ENCODE results near the gene PIGS.

PIGS gene

DNA sequence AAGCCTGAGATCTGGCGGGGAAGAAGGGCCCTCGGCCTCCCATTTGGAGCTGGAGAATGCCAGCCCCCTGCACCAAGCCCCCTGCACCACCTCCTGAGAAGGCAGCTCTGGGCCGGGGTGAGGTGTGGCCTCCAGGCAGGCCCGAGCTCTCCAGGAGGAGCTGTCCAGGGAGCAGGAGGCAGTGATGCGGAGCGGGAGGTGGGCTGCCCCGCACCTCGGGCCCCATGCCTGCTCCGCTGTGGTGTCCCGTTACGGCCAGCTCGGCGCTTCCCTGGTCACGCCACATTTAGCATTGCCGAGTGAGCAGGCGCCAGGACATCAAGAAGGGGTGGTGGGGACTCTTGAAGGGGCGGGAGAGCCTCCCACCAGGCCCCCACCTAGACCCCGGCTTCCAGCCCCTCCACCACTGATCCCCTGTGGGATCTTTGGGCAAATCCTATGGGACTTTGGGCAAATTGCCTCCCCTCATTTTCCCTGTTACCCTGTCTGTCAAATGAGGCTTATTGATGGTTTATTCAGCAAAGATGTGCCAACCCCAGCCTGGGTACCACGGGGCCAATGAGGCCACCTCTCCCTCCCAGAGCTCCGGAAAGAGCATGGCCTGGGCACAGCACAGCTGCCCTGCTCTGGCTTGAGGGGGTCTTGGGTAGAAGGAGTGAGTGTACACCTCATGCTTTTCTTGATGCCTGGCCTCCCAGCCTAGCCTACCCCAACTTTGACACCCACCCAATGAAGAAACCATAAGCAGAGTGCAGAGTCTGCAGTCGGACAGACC, 49.8 kb downstream of the PIGS start:
- no peak overlapping the region for H3K27ac ChIP-seq (ENCODE audit: insufficient read depth in 1 of 2, low read depth in 1 of 2, low read length in 2 of 2, poor library complexity in 1 of 2, severe bottlenecking in 2 of 2)
- WGBS (ENCODE audit: insufficient coverage): 96% methylated on average over 19 of the region's 21 CpGs
- H3K4me3 ChIP-seq (ENCODE audit: control insufficient read depth in 1 of 7, extremely low read depth in 1 of 7, insufficient read depth in 4 of 7, low read depth in 2 of 7, low read length in 6 of 7): no peak overlapping the region
- ChIA-PET CTCF (interaction anchor here (0.7 to 3.5 kb wide), 5 partner anchors 18 to 92 kb away, joined by 3 to 19 read pairs (median 3); no protein-coding TSS in a partner anchor), POLR2A (no interaction called here)
- H3K9me3 ChIP-seq (ENCODE audit: control extremely low read depth in 1 of 5, control insufficient read depth in 4 of 5, insufficient read depth in 2 of 5, low read depth in 1 of 5, low read length in 4 of 5): no peaks in the 10 kb centered on the region
- H3K27me3 ChIP-seq (replicated peaks in 2 of 5; ENCODE audit: control insufficient read depth in 4 of 5, insufficient read depth in 5 of 5, low read length in 4 of 5): no peaks in the 10 kb centered on the region
- H3K36me3 ChIP-seq (ENCODE audit: control insufficient read depth in 4 of 4, insufficient read depth in 4 of 4, low read length in 3 of 4): no peaks in the 10 kb centered on the region
- DNase-seq: no peak
- peaks cover 0 to 26% (median 22%) of the 10 kb centered on the region in 4 experiments for H3K4me1 ChIP-seq (ENCODE audit: control extremely low read depth in 1 of 4, control insufficient read depth in 4 of 4, insufficient read depth in 4 of 4, low read length in 3 of 4)

DNA sequence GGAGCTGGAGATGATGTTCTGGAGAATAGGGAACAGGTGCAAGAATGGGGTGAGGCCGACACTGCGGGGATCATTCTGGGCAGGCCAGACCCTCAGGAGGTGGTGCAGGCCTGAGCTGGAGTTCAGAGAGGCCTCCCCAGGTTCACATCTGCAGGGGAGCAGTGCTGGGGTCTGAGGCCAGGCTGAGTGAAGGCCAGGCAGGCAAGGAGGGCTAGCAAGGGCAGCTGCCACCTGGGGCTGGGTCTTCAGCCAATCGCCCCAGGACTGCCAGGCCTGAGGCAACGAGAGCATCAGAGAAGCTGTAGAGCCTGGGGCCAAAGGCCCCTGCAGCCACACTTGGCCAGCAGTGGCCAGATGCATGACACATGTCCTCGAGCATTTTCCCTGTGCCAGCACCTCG, 50.6 kb downstream of the PIGS start:
- peaks cover 0 to 26% (median 22%) of the 10 kb centered on the region in 4 experiments for H3K4me1 ChIP-seq (ENCODE audit: control extremely low read depth in 1 of 4, control insufficient read depth in 4 of 4, insufficient read depth in 4 of 4, low read length in 3 of 4)
- no peak for DNase-seq
- no peaks in the 10 kb centered on the region for H3K36me3 ChIP-seq (ENCODE audit: control insufficient read depth in 4 of 4, insufficient read depth in 4 of 4, low read length in 3 of 4)
- no peaks in the 10 kb centered on the region for H3K27me3 ChIP-seq (replicated peaks in 2 of 5; ENCODE audit: control insufficient read depth in 4 of 5, insufficient read depth in 5 of 5, low read length in 4 of 5)
- 84% methylated on average over 6 of the region's 6 CpGs for WGBS (ENCODE audit: insufficient coverage)
- no peak overlapping the region for H3K27ac ChIP-seq (ENCODE audit: insufficient read depth in 1 of 2, low read depth in 1 of 2, low read length in 2 of 2, poor library complexity in 1 of 2, severe bottlenecking in 2 of 2)
- no peak overlapping the region for H3K4me3 ChIP-seq (ENCODE audit: control insufficient read depth in 1 of 7, extremely low read depth in 1 of 7, insufficient read depth in 4 of 7, low read depth in 2 of 7, low read length in 6 of 7)
- no peaks in the 10 kb centered on the region for H3K9me3 ChIP-seq (ENCODE audit: control extremely low read depth in 1 of 5, control insufficient read depth in 4 of 5, insufficient read depth in 2 of 5, low read depth in 1 of 5, low read length in 4 of 5)
- CTCF ChIA-PET: interaction anchor here (0.7 to 3.5 kb wide), 6 partner anchors 20 to 93 kb away, joined by 3 to 19 read pairs (median 3); partner anchors contain the start of gene PIGS
- POLR2A ChIA-PET: no interaction called here

DNA sequence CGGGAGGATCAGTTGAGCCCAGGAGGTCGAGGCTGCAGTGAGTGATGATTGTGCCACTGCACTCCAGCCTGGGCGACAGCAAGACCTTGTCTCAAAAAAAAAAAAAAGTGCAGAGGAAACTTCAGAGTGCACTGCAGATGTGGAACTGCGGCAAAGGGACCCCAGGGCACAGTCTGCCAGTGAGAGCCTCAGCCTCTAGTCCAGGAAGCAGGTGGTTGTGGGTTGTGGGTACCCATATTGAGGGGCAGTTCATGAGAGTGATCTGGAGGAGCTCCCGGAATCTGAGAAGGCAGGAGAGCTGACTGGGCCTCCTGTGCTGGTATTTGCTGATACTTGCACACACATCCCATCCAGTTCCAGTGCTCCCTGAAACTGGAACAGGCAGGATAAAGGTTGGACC, 52.1 kb downstream of the PIGS start:
- 0% methylated on average over 4 of the region's 5 CpGs for WGBS (ENCODE audit: insufficient coverage)
- Histone ChIP-seq H3K36me3 (ENCODE audit: control insufficient read depth in 4 of 4, insufficient read depth in 4 of 4, low read length in 3 of 4) (no peaks in the 10 kb centered on the region), H3K27me3 (replicated peaks in 2 of 5; ENCODE audit: control insufficient read depth in 4 of 5, insufficient read depth in 5 of 5, low read length in 4 of 5) (no peaks in the 10 kb centered on the region), H3K4me1 (ENCODE audit: control extremely low read depth in 1 of 4, control insufficient read depth in 4 of 4, insufficient read depth in 4 of 4, low read length in 3 of 4) (peaks cover 0 to 26% (median 22%) of the 10 kb centered on the region in 4 experiments), H3K9me3 (ENCODE audit: control extremely low read depth in 1 of 5, control insufficient read depth in 4 of 5, insufficient read depth in 2 of 5, low read depth in 1 of 5, low read length in 4 of 5) (no peaks in the 10 kb centered on the region), H3K27ac (ENCODE audit: insufficient read depth in 1 of 2, low read depth in 1 of 2, low read length in 2 of 2, poor library complexity in 1 of 2, severe bottlenecking in 2 of 2) (no peak overlapping the region), H3K4me3 (ENCODE audit: control insufficient read depth in 1 of 7, extremely low read depth in 1 of 7, insufficient read depth in 4 of 7, low read depth in 2 of 7, low read length in 6 of 7) (no peak overlapping the region)
- ChIA-PET POLR2A (interaction anchor here (0.6 to 1.6 kb wide), 2 partner anchors 16 to 266 kb away, joined by 4 to 7 read pairs; no protein-coding TSS in a partner anchor), CTCF (interaction anchor here (0.6 to 3.5 kb wide), 8 partner anchors 10 to 25 kb away, joined by 3 to 19 read pairs (median 4); no protein-coding TSS in a partner anchor)
- DNase-seq: peak; percentile 92 to 99 (median 99)

DNA sequence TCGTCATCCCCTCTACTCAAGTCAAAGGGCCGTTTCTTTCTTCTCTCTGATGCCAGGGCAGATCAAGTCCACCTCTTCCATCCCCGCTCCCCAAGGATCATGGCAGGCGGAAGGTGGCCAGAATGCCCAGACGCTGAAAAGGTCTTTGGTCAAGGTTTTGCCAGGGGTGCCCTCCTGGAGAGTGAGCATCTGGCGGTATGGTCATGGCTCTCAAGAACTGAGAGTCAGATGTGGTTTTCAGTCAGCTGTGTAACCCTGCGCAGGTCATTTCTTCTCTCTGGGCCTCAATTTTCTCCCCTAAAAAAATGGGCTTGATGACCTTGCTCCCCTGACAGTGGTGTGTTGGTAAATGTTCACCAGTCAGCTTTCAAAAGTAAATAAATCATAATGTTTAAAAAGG, 52.7 kb downstream of the PIGS start:
- 50% methylated on average over 4 of the region's 7 CpGs for WGBS (ENCODE audit: insufficient coverage)
- CTCF ChIA-PET: interaction anchor here (0.9 to 3.5 kb wide), 3 partner anchors 9 to 22 kb away, joined by 3 to 19 read pairs (median 10); no protein-coding TSS in a partner anchor

DNA sequence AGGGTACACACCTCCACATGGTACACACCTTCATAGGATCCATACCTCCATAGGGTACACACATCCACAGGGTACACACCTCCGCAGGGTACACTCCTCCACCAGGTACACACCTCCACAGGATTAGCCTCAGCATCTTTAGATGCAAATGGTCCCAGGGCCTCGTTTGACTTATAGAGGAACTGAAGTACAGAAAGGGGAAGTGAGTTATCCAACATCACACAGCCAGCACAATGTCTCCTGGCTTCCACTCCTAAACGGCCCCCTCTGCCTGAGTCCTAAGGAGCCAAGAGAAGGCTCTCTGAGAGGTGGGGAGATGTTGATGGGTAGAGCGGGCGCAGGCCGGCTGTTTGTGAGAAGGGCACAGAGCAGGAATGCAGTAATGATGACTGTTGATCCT, 53.2 kb downstream of the PIGS start:
- H3K4me1 ChIP-seq (ENCODE audit: control extremely low read depth in 1 of 4, control insufficient read depth in 4 of 4, insufficient read depth in 4 of 4, low read length in 3 of 4): peaks cover 0 to 26% (median 22%) of the 10 kb centered on the region in 4 experiments
- no peak overlapping the region for H3K27ac ChIP-seq (ENCODE audit: insufficient read depth in 1 of 2, low read depth in 1 of 2, low read length in 2 of 2, poor library complexity in 1 of 2, severe bottlenecking in 2 of 2)
- no peaks in the 10 kb centered on the region for H3K27me3 ChIP-seq (replicated peaks in 2 of 5; ENCODE audit: control insufficient read depth in 4 of 5, insufficient read depth in 5 of 5, low read length in 4 of 5)
- no peaks in the 10 kb centered on the region for H3K36me3 ChIP-seq (ENCODE audit: control insufficient read depth in 4 of 4, insufficient read depth in 4 of 4, low read length in 3 of 4)
- DNase-seq: peak; percentile 29 to 88 (median 83)
- no peak overlapping the region for H3K4me3 ChIP-seq (ENCODE audit: control insufficient read depth in 1 of 7, extremely low read depth in 1 of 7, insufficient read depth in 4 of 7, low read depth in 2 of 7, low read length in 6 of 7)
- WGBS (ENCODE audit: insufficient coverage): 100% methylated on average over 1 of the region's 6 CpGs
- H3K9me3 ChIP-seq (ENCODE audit: control extremely low read depth in 1 of 5, control insufficient read depth in 4 of 5, insufficient read depth in 2 of 5, low read depth in 1 of 5, low read length in 4 of 5): no peaks in the 10 kb centered on the region
- ChIA-PET CTCF (interaction anchor here (0.9 to 3.5 kb wide), 2 partner anchors 9 to 22 kb away, joined by 3 to 19 read pairs; no protein-coding TSS in a partner anchor), POLR2A (no interaction called here)

More for the DNA sequence above, 52.7 kb downstream of the PIGS start:
- no peak overlapping the region for H3K4me3 ChIP-seq (ENCODE audit: control insufficient read depth in 1 of 7, extremely low read depth in 1 of 7, insufficient read depth in 4 of 7, low read depth in 2 of 7, low read length in 6 of 7)
- POLR2A ChIA-PET: interaction anchor here (1.6 kb wide), 1 partner anchor 17 kb away, joined by 7 read pairs; no protein-coding TSS in a partner anchor
- H3K9me3 ChIP-seq (ENCODE audit: control extremely low read depth in 1 of 5, control insufficient read depth in 4 of 5, insufficient read depth in 2 of 5, low read depth in 1 of 5, low read length in 4 of 5): no peaks in the 10 kb centered on the region
- no peaks in the 10 kb centered on the region for H3K36me3 ChIP-seq (ENCODE audit: control insufficient read depth in 4 of 4, insufficient read depth in 4 of 4, low read length in 3 of 4)
- no peaks in the 10 kb centered on the region for H3K27me3 ChIP-seq (replicated peaks in 2 of 5; ENCODE audit: control insufficient read depth in 4 of 5, insufficient read depth in 5 of 5, low read length in 4 of 5)
- no peak overlapping the region for H3K27ac ChIP-seq (ENCODE audit: insufficient read depth in 1 of 2, low read depth in 1 of 2, low read length in 2 of 2, poor library complexity in 1 of 2, severe bottlenecking in 2 of 2)
- peak in 1 of 3 donors; percentile 9 for DNase-seq
- H3K4me1 ChIP-seq (ENCODE audit: control extremely low read depth in 1 of 4, control insufficient read depth in 4 of 4, insufficient read depth in 4 of 4, low read length in 3 of 4): peaks cover 0 to 26% (median 22%) of the 10 kb centered on the region in 4 experiments

DNA sequence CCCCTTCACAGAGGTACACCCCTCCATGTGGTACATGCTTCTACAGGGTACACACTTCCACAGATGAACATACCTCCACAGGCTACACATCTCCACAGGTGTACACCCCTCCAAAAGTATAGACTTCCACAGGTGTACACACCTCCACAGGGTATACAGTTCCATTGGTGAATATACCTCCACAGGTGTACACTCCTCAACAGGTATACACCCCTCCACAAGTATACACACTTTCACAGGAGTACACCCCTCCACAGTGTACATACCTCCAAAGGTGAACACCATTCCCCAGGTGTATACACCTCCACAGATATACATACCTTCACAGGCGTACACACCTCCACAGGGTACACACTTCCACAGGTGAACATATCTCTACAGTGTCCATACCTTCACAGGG, 55.8 kb downstream of the PIGS start:
- no peak for DNase-seq
- CTCF ChIA-PET: no interaction called here
- no peak overlapping the region for H3K4me3 ChIP-seq (ENCODE audit: control insufficient read depth in 1 of 7, extremely low read depth in 1 of 7, insufficient read depth in 4 of 7, low read depth in 2 of 7, low read length in 6 of 7)

DNA sequence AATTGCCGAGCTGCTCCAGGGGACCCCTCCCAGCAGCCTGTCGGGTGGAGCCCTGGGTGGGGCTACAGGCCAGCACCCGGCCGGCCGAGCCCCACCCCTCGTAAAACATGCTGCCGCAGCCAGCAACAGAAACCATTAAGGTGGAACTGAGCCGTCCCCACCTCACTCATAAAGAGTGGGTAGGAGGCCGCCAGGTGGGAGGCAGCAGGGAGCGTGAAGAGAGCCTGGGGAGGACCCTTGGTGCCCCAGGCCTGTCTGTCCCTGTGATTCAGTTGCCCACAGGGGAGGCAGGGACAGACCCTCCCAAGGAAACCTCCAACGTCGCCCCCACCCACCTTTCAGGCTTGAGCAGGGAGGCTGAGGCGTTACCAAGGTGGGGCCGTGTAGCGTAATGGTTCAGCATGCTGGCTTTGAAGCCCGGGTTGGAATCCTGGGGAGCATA, 56.7 kb downstream of the PIGS start:
- WGBS (ENCODE audit: insufficient coverage): 97% methylated on average over 11 of the region's 16 CpGs
- H3K27me3 ChIP-seq (replicated peaks in 2 of 5; ENCODE audit: control insufficient read depth in 4 of 5, insufficient read depth in 5 of 5, low read length in 4 of 5): peaks cover 0 to 2% (median 0%) of the 10 kb centered on the region in 5 experiments
- no peak for DNase-seq
- peaks cover 0 to 25% (median 15%) of the 10 kb centered on the region in 4 experiments for H3K4me1 ChIP-seq (ENCODE audit: control extremely low read depth in 1 of 4, control insufficient read depth in 4 of 4, insufficient read depth in 4 of 4, low read length in 3 of 4)
- CTCF ChIA-PET: interaction anchor here (0.8 kb wide), 1 partner anchor 19 kb away, joined by 4 read pairs; no protein-coding TSS in a partner anchor
- POLR2A ChIA-PET: no interaction called here
- no peaks in the 10 kb centered on the region for H3K36me3 ChIP-seq (ENCODE audit: control insufficient read depth in 4 of 4, insufficient read depth in 4 of 4, low read length in 3 of 4)
- no peaks in the 10 kb centered on the region for H3K9me3 ChIP-seq (ENCODE audit: control extremely low read depth in 1 of 5, control insufficient read depth in 4 of 5, insufficient read depth in 2 of 5, low read depth in 1 of 5, low read length in 4 of 5)
- no peak overlapping the region for H3K4me3 ChIP-seq (ENCODE audit: control insufficient read depth in 1 of 7, extremely low read depth in 1 of 7, insufficient read depth in 4 of 7, low read depth in 2 of 7, low read length in 6 of 7)
- H3K27ac ChIP-seq (ENCODE audit: insufficient read depth in 1 of 2, low read depth in 1 of 2, low read length in 2 of 2, poor library complexity in 1 of 2, severe bottlenecking in 2 of 2): no peak overlapping the region

More for the DNA sequence above, 55.8 kb downstream of the PIGS start:
- Histone ChIP-seq H3K27ac (ENCODE audit: insufficient read depth in 1 of 2, low read depth in 1 of 2, low read length in 2 of 2, poor library complexity in 1 of 2, severe bottlenecking in 2 of 2) (no peak overlapping the region), H3K9me3 (ENCODE audit: control extremely low read depth in 1 of 5, control insufficient read depth in 4 of 5, insufficient read depth in 2 of 5, low read depth in 1 of 5, low read length in 4 of 5) (no peaks in the 10 kb centered on the region), H3K4me1 (ENCODE audit: control extremely low read depth in 1 of 4, control insufficient read depth in 4 of 4, insufficient read depth in 4 of 4, low read length in 3 of 4) (peaks cover 0 to 24% (median 22%) of the 10 kb centered on the region in 4 experiments), H3K27me3 (replicated peaks in 2 of 5; ENCODE audit: control insufficient read depth in 4 of 5, insufficient read depth in 5 of 5, low read length in 4 of 5) (peaks cover 0 to 2% (median 0%) of the 10 kb centered on the region in 5 experiments), H3K36me3 (ENCODE audit: control insufficient read depth in 4 of 4, insufficient read depth in 4 of 4, low read length in 3 of 4) (no peaks in the 10 kb centered on the region)
- 91% methylated on average over 1 of the region's 1 CpG for WGBS (ENCODE audit: insufficient coverage)
- POLR2A ChIA-PET: no interaction called here

All from common myeloid progenitor, CD34-positive (primary cell).